Subcutaneous adipose tissue (tissue), 4 donors: Measurements from ENCODE around the gene SWSAP1. TPM values are rescaled to one million over a fixed set of nuclear protein-coding genes. Genes with fewer than 3 reads are reported as not detected.

ENCODE experiments used
- CTCF ChIP-seq: fragments of 450-650 bp; IDR thresholded peaks from one replicate; pipeline ENCODE4 v1.5.1; 2016; ENCODE audit warnings: low read depth, mild to moderate bottlenecking, control low read depth, antibody characterized with exemption, moderate library complexity
- total RNA-seq, 4 donors: library from RNA; depleted of rRNA; stranded (reverse); fragments of >200 nt; gene quantifications; one replicate each; pipeline ENCODE4 v1.1.0, GENCODE V29; 2016

The SWSAP1 gene
- total RNA-seq, 4 donors from 2014 or later: 0.66 to 3.0 (median 1.0) TPM; not detected in 1

- no peak for TF ChIP-seq CTCF
These were observed 26.3 kb downstream of the SWSAP1 start for GRCh38 chr19:11400798-11401197.

GRCh38 chr19:11401808-11402543 is 27.5 kb downstream of the SWSAP1 start:
- TF ChIP-seq CTCF: no peak

- no peak for TF ChIP-seq CTCF
These were observed 30.2 kb downstream of the SWSAP1 start for GRCh38 chr19:11404588-11405222.

GRCh38 chr19:11405846-11406643 is 31.6 kb downstream of the SWSAP1 start:
- TF ChIP-seq CTCF: no peak

- TF ChIP-seq CTCF: no peak
These were observed 34.1 kb downstream of the SWSAP1 start for GRCh38 chr19:11408591-11408990.

GRCh38 chr19:11410682-11411081 is 36.2 kb downstream of the SWSAP1 start:
- TF ChIP-seq CTCF: no peak

DNA sequence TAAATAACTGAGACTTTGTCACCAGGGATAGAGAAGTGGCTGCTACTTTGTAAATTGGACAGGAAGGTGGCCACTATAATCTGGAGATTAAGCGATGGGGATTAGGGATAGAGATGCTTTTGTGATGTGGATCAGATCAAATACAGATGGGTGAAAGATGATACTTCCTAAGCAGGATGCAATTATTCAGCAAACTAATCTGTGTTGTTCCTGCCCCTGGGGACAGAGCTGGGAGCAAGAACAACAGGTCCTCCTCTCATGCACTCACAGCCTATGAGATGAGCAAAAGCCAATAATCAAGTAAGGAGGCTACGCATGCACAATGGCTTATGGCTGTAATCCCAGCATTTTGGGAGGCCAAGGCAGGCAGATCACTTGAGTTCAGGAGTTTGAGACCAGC is 40.1 kb downstream of the SWSAP1 start:
- no peak for TF ChIP-seq CTCF
